ENCODE measurements around the gene IL13.

IL13 gene

DNA sequence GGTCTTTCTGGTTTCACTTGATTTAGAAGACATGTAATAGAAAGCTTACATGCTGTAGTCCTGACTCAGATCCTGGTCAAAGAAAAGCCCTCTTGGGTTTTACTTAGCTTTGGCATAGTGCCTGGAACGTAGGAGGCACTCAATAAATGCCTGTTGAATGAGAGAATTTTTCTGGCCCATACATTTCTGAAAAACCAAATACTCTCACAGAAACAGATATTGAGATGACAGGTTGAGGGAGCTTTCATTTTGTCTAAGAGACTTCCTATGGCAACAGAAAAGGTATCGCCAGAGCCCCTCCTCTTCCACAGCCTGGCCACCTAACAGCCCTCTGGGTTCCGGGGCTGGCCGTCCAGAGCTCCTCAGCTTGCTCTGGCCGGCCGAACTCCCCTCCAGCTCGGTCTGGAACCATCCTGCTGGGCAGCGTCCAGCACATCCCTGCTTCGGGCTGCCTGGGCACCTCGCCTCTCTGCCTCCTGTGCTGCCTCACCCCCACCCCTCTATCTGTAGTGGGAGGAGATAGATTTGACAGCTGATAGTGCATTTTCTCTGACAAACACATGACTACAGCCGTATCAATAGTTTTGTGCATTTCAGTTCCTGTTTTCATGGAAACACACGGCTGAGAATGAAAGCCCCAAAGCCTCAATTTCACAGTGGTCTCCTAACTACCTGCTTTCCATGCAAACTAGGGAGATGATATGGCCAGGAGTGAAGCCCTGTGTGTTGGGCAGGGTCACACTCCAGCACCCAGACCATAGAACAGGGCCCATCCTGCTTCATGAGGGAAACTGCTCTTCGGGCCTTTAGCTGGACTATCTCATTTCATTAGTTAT is 16.9 kb downstream of the IL13 start:
- ChIA-PET POLR2A (ENCODE audit: low non-redundant PET) (interaction anchor here (0.6 kb wide), 1 partner anchor 998 kb away, joined by 3 read pairs; no protein-coding TSS in a partner anchor), CTCF (interaction anchor here (0.6 to 0.9 kb wide), 4 partner anchors 18 to 173 kb away, joined by 3 to 4 read pairs (median 3); no protein-coding TSS in a partner anchor)
- peak; percentile 97 for DNase-seq (ENCODE audit: low spot score)
- H3K27ac ChIP-seq = peak overlapping the region; percentile 72
- TF ChIP-seq, protein P1, sequence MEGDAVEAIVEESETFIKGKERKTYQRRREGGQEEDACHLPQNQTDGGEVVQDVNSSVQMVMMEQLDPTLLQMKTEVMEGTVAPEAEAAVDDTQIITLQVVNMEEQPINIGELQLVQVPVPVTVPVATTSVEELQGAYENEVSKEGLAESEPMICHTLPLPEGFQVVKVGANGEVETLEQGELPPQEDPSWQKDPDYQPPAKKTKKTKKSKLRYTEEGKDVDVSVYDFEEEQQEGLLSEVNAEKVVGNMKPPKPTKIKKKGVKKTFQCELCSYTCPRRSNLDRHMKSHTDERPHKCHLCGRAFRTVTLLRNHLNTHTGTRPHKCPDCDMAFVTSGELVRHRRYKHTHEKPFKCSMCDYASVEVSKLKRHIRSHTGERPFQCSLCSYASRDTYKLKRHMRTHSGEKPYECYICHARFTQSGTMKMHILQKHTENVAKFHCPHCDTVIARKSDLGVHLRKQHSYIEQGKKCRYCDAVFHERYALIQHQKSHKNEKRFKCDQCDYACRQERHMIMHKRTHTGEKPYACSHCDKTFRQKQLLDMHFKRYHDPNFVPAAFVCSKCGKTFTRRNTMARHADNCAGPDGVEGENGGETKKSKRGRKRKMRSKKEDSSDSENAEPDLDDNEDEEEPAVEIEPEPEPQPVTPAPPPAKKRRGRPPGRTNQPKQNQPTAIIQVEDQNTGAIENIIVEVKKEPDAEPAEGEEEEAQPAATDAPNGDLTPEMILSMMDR (conservative IDR thresholded peaks at IDR 0.05; ENCODE audit: low read depth) = no peak

DNA sequence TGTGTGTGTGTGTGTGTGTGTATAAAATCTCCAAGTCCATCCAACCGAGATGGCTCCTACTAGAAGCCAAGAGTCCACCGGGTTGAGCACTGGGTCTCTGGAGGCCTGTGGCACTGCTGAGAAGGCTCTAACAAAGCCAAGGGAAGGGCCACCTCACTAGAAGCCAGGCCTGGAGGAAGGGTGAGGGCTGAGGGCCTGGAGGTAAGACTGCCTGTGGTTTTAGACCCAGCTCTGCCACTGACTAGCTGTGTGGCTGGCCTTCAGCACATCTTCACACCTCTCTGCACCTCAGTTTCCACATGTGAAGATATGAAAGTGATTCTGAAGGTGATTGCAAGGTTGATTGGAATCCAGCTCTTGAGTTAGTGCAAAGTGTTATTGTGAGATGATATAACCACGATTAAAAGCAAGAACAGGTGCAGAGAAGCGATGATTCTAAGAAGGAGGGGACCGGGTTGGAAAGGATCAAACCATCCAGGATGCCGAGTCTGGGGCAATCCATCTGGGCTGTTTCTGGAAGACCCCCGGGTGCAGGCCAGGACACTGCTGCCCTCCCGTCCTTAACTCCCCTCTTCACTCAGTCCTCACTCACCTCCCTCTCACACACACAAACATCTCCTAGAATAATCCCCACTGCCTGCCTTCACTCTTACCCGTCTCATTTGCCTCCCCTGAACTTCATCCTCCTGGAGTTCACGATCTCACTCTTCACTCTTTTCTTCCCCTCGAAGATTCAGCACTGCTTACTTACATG is 18.1 kb downstream of the IL13 start:
- no peak overlapping the region for H3K27ac ChIP-seq
- POLR2A ChIA-PET (ENCODE audit: low non-redundant PET) = no interaction called here
- TF ChIP-seq, protein P1 (conservative IDR thresholded peaks at IDR 0.05; ENCODE audit: low read depth) = no peak
- no peak for DNase-seq (ENCODE audit: low spot score)
- CTCF ChIA-PET = no interaction called here

DNA sequence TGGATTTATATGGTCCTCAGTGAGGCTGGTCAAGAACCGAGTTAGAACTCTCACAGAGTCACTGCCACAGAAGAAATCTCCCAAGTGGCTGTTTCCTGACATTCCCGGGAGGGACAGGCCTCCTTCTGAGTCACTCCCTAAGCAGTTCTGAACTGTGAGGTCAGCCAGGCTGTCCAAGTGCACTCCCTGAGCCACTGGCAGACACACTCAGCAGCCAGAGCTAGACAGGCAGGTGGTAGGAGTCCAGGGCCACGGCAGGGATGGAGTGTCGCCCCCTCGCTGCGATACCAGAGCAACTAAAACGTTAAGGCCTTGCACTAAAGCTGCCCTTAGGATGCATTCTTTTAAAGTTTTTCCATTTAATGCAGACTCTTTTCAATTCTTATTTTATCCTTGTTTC is 19.2 kb downstream of the IL13 start:
- ChIA-PET CTCF (interaction anchor here (0.6 to 1.1 kb wide), 2 partner anchors 12 to 18 kb away, joined by 3 to 7 read pairs; no protein-coding TSS in a partner anchor), POLR2A (ENCODE audit: low non-redundant PET) (no interaction called here)
- H3K27ac ChIP-seq = 0 out of 2 replicates have a peak overlapping the region, but pooled peaks have one; percentile 27
- DNase-seq (ENCODE audit: low spot score) = peak; percentile 98
- TF ChIP-seq, protein P1 (conservative IDR thresholded peaks at IDR 0.05; ENCODE audit: low read depth) = no peak; the same call in 1 of the 2 replicates

DNA sequence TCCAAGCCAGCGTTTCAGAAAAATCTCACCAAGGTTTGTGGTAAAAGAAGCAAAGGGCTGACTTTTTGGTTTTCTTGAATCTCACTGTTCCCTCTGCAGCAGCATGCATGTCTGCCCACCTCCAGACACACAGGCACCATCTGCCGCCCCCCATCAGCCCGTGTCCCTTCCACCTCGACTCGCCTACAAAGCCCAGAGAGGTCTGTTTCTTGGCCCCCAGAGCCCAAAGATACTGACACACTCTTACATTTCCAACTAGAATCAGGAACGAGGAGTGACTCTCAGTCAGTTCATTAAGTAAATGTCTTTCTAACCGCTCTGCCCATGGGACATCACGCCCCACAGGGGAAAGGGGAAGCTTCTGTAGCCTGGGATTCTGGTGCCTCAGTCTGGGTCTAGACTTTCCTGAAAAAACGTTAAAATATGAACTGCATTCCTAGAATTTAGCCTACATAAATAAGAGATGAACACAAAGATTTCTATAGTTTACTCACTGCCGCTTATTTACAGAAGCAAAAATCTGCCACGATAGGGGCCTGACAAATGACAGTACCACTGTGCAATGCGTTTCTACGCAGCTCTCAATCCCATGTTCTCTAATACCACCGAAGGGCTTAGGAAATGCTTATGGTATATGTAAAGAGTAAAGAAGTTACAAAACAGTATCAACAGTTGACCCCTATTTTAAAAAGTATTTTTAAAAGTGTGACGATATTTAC is 19.9 kb downstream of the IL13 start:
- no peak for DNase-seq (ENCODE audit: low spot score)
- POLR2A ChIA-PET (ENCODE audit: low non-redundant PET) = no interaction called here
- no peak overlapping the region for H3K27ac ChIP-seq
- CTCF ChIA-PET = interaction anchor here (1.1 kb wide), 1 partner anchor 17 kb away, joined by 7 read pairs; no protein-coding TSS in a partner anchor
- TF ChIP-seq, protein P1 (conservative IDR thresholded peaks at IDR 0.05; ENCODE audit: low read depth) = no peak

DNA sequence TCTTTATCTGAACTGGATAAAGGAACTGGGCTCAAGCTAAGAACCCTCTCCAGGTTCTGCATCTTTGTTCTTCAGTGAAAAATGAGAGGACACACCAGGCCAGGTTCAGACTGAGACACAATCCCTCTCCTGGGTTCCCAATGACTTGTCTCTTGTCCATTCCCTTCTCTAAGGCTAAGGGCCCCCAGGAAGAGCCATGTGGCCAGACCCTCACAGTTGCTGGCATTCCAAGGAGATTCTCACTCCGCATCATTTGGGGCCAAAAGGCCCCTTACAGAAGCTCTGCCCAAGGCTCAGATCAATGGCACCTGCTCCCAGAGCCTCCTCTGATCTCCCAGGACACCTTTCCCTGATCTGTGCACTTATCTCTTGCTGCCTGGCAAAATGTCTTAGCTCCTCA is 20.8 kb downstream of the IL13 start:
- no peak overlapping the region for H3K27ac ChIP-seq
- TF ChIP-seq, protein P1 (conservative IDR thresholded peaks at IDR 0.05; ENCODE audit: low read depth) = no peak
- POLR2A ChIA-PET (ENCODE audit: low non-redundant PET) = interaction anchor here (0.6 kb wide), 1 partner anchor 309 kb away, joined by 3 read pairs; the partner anchor contains the start of gene SLC22A5
- CTCF ChIA-PET = interaction anchor here (0.6 to 0.7 kb wide), 2 partner anchors 68 to 77 kb away, joined by 3 read pairs; no protein-coding TSS in a partner anchor
- DNase-seq (ENCODE audit: low spot score) = no peak

DNA sequence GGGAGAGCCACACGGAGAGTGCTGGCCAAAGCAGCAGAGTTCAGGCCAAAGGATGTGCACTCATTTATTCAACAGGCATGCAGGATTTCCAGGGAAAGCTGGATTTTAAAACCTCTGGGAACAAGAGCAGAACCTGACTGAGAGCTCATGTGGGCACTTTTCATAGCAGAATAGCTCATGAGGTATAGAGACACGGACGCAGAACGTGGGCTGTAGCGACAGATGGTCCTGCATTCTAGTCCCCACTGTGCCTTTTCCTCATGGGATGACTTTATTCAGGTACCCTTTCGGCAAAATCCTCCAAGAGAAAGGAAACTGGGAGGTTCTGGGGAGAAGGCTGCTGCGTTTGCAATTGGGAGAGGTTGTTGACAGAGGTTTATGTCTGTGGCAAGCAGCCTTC is 21.2 kb downstream of the IL13 start:
- H3K27ac ChIP-seq = no peak overlapping the region
- ChIA-PET CTCF (interaction anchor here (0.5 to 0.7 kb wide), 2 partner anchors 76 to 157 kb away, joined by 3 read pairs; no protein-coding TSS in a partner anchor), POLR2A (ENCODE audit: low non-redundant PET) (no interaction called here)
- TF ChIP-seq, protein P1 (conservative IDR thresholded peaks at IDR 0.05; ENCODE audit: low read depth) = no peak
- no peak for DNase-seq (ENCODE audit: low spot score)

Data from RWPE1 (cell line).